Endothelial cell of umbilical vein (primary cell): ENCODE data around the gene CRYBG2. TPM values are rescaled to one million over a fixed set of nuclear protein-coding genes. Genes with fewer than 3 reads are reported as not detected.

ENCODE experiments used
- BruUV-seq: library from RNA; stranded (reverse); fragments of 400-500 nt; replicated peaks from 2 replicates; lab custom pipeline; 2021; lab: Mats Ljungman, UMichigan
- CTCF ChIA-PET: fragments of 300-600, 350-600 bp; sonication (Branson Sonifier 250); formaldehyde crosslinking; loops from one replicate; lab custom pipeline; 2021; ENCODE audit warnings: antibody characterized with exemption, inconsistent platforms; lab: Charles Lee
- POLR2A ChIA-PET: fragments of 300-600, 350-600 bp; sonication (Branson Sonifier 250); formaldehyde crosslinking; loops from one replicate; lab custom pipeline; 2021; ENCODE audit warnings: antibody characterized with exemption, inconsistent platforms; lab: Charles Lee
- DNase-seq: peaks from one replicate; pipeline ENCODE4 v3.0.0-alpha.2; 2011; ENCODE audit warnings: low read depth, low spot score
- FAIRE-seq: peaks from 2 replicates; lab custom pipeline; 2011; peaks lifted over from hg19 to GRCh38; lab: Jason Lieb, UNC
- H2AFZ ChIP-seq: 2 replicates; pipeline ENCODE4 v1.6.0; 2012; ENCODE audit warnings: low read depth, low read length, control low read depth, inconsistent platforms
- H3K27ac ChIP-seq: 2 replicates; pipeline ENCODE4 v1.5.1; 2011; ENCODE audit warnings: low read depth, mild to moderate bottlenecking, control low read depth, low read length, moderate library complexity; ENCODE audit not compliant: insufficient read depth
- H3K27me3 ChIP-seq, 2 experiments: 2 replicates each; pipeline versions ENCODE4 v1.6.0 to v1.6.1; 2011; ENCODE audit warnings: low read length in 2 of 2, mixed read lengths in 1 of 2; ENCODE audit not compliant: control insufficient read depth in 2 of 2, insufficient read depth in 2 of 2
- H3K36me3 ChIP-seq, 2 experiments: 2 replicates in 1 of 2; 3 replicates in 1 of 2; pipeline ENCODE4 v1.5.1; 2011; ENCODE audit warnings: low read length in 2 of 2, mild to moderate bottlenecking in 1 of 2, moderate library complexity in 1 of 2; ENCODE audit not compliant: control insufficient read depth in 2 of 2, insufficient read depth in 2 of 2; ENCODE audit errors: extremely low read depth in 1 of 2
- H3K4me1 ChIP-seq: 3 replicates; pipeline ENCODE4 v1.5.1; 2011; ENCODE audit warnings: mild to moderate bottlenecking, low read length; ENCODE audit not compliant: control insufficient read depth, insufficient read depth; ENCODE audit errors: extremely low read depth
- H3K4me2 ChIP-seq: 2 replicates; pipeline ENCODE4 v1.6.1; 2011; ENCODE audit warnings: low read length, control low read depth, mixed read lengths; ENCODE audit not compliant: insufficient read depth
- H3K4me3 ChIP-seq, 3 experiments: fragments of 200-600 bp in 1 of 3; sonication (generic), shearing (Covaris generic) in 1 of 3; replicated peaks in 1 of 3; 2 replicates each; pipeline ENCODE4 v1.5.1; 2011 to 2016; ENCODE audit warnings: control low read depth in 3 of 3, low read length in 3 of 3, mild to moderate bottlenecking in 2 of 3, inconsistent platforms in 1 of 3, low read depth in 1 of 3, moderate library complexity in 1 of 3; ENCODE audit not compliant: insufficient read depth in 1 of 3
- H3K79me2 ChIP-seq: 2 replicates; pipeline ENCODE4 v1.6.0; 2012; ENCODE audit warnings: low read length, inconsistent platforms; ENCODE audit not compliant: control insufficient read depth, insufficient read depth
- H3K9ac ChIP-seq: replicated peaks from 2 replicates; pipeline ENCODE3; 2011; ENCODE audit warnings: low read length, control low read depth; ENCODE audit not compliant: insufficient read depth; ENCODE audit errors: extremely low read depth
- H3K9me1 ChIP-seq: replicated peaks from 3 replicates; pipeline ENCODE4 v1.6.0; 2011; ENCODE audit warnings: mild to moderate bottlenecking, low read length; ENCODE audit not compliant: control insufficient read depth, insufficient read depth; ENCODE audit errors: extremely low read depth
- H3K9me3 ChIP-seq: replicated peaks from 2 replicates; pipeline ENCODE4 v1.5.1; 2012; ENCODE audit warnings: low read length, inconsistent platforms; ENCODE audit not compliant: control insufficient read depth, insufficient read depth
- H4K20me1 ChIP-seq: replicated peaks from 2 replicates; pipeline ENCODE3; 2011; ENCODE audit warnings: mild to moderate bottlenecking, low read length; ENCODE audit not compliant: control insufficient read depth, insufficient read depth; ENCODE audit errors: extremely low read depth
- FOS ChIP-seq: IDR thresholded peaks from 2 replicates; pipeline ENCODE4 v1.6.1; 2011; ENCODE audit warnings: mild to moderate bottlenecking, low read length, moderate library complexity, borderline replicate concordance; ENCODE audit not compliant: insufficient read depth
- POLR2A ChIP-seq: IDR thresholded peaks from 2 replicates; pipeline ENCODE4 v1.6.1; 2012; ENCODE audit warnings: low read depth, mild to moderate bottlenecking, control low read depth, low read length
- dilution Hi-C: fragments of 300-500 bp; cut with MboI; formaldehyde crosslinking; loops from one replicate; pipeline ENCODE4 v1.15.0; 2019; ENCODE audit warnings: low sequenced_read_pairs; ENCODE audit not compliant: extremely low pct_ligation_motif_present
- intact Hi-C: fragments of 100-400 bp; cut with micrococcal nuclease; formaldehyde crosslinking; loops from one replicate; pipeline ENCODE4 v1.10.0; 2022
- polyA plus RNA-seq, 4 experiments: library from polyadenylated mRNA; depleted of rRNA in 3 of 4; stranded (reverse) in 3 of 4; unstranded in 1 of 4; fragments of >200 nt; gene quantifications; 2 replicates each; pipeline versions ENCODE4 v1.2.1 to v1.2.3, GENCODE V29; 2011 to 2012; ENCODE audit warnings: missing spikeins in 1 of 4
- total RNA-seq: library from RNA; stranded (reverse); gene quantifications from 2 replicates; pipeline ENCODE4 v1.2.3, GENCODE V29; 2021

CRYBG2 gene
- total and polyA plus RNA-seq, 2 donors (not counting 3 experiments of a cell fraction or from before 2014, with no cell fraction given): not detected

DNA sequence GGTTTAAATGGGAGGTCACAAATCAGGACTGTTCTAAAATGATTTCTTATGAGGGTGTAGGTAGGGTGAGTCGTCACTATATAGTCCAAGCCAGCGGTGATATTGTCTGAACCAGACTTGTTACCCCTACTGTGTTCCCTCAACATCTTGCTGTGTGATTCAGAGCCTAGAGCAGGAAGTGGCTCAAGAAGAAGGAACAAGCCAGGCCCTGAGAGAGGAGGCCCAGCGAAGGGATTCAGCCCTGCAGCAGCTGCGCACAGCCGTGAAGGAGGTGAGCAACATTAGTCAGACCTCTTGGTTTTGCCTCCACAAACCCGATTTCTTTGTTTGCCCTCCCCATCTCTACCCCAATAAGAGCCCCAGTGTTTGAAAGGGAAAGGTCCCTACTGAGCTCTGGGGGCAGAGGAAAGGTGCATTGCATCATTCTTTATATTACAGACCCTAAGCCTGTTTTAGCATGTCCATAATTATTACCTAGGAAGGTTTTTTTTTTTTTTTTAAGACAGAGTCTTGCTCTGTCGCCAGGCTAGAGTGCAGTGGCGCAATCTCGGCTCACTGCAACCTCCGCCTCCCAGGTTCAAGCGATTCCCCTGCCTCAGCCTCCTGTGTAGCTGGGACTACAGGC lies 79.0 kb downstream of the CRYBG2 start:
- no peaks in the 10 kb centered on the region for H4K20me1 ChIP-seq
- TF ChIP-seq POLR2A (no peak), FOS (peak; percentile 8)
- no peaks in the 10 kb centered on the region for H3K27me3 ChIP-seq
- POLR2A ChIA-PET: no interaction called here
- no peak overlapping the region for H3K9ac ChIP-seq
- no peak for FAIRE-seq
- no TSS peak for BruUV-seq
- H3K4me3 ChIP-seq: no peak overlapping the region
- dilution Hi-C loops: no loop called here
- H3K9me3 ChIP-seq: no peaks in the 10 kb centered on the region
- H3K79me2 ChIP-seq: peaks cover 6% of the 10 kb centered on the region
- CTCF ChIA-PET: interaction anchor here (1.0 to 9.1 kb wide), 18 partner anchors 11 to 142 kb away, joined by 3 to 132 read pairs (median 6); partner anchors contain the start of genes CD52 and CEP85
- H3K36me3 ChIP-seq: peaks cover 3% of the 10 kb centered on the region in 2 experiments
- H3K27ac ChIP-seq: no peak overlapping the region
- peaks cover 31% of the 10 kb centered on the region for H3K4me1 ChIP-seq
- H3K4me2 ChIP-seq: no peak overlapping the region
- no peak overlapping the region for H2AFZ ChIP-seq
- DNase-seq: no peak
- intact Hi-C loops: loop anchor here (1.0 to 5.0 kb wide), 6 partner anchors 46 to 238 kb away; partner anchors contain the start of genes HMGN2 and ZNF593
- H3K9me1 ChIP-seq: no peaks in the 10 kb centered on the region

Other genes with a start within 250 kb of the CRYBG2 start
- gene PDIK1L, start 242.3 kb downstream of the CRYBG2 start, total RNA-seq: 5.6 and 8.0 TPM in 2 replicates
- 1.2 and 1.6 TPM in 2 replicates for gene PDIK1L, start 242.3 kb downstream of the CRYBG2 start, polyA plus RNA-seq
- 4.4 and 5.1 TPM in 2 replicates for gene FAM110D, start 195.1 kb downstream of the CRYBG2 start, total RNA-seq
- gene FAM110D, start 195.1 kb downstream of the CRYBG2 start, polyA plus RNA-seq: 2.6 and 3.8 TPM in 2 replicates
- not detected in 2 replicates for gene C1orf232, start 185.2 kb downstream of the CRYBG2 start, total RNA-seq
- gene C1orf232, start 185.2 kb downstream of the CRYBG2 start, polyA plus RNA-seq: not detected in 2 replicates
- gene ZNF593, start 184.2 kb downstream of the CRYBG2 start, total RNA-seq: 30.5 and 41.0 TPM in 2 replicates
- gene ZNF593, start 184.2 kb downstream of the CRYBG2 start, polyA plus RNA-seq: 71.0 and 108 TPM in 2 replicates
- not detected in 2 replicates for gene ZNF593OS, start 182.3 kb downstream of the CRYBG2 start, total RNA-seq
- not detected in 2 replicates for gene ZNF593OS, start 182.3 kb downstream of the CRYBG2 start, polyA plus RNA-seq
- not detected in 2 replicates for gene CNKSR1, start 176.6 kb downstream of the CRYBG2 start, total RNA-seq
- 0.19 and 0.22 TPM in 2 replicates for gene CNKSR1, start 176.6 kb downstream of the CRYBG2 start, polyA plus RNA-seq
- gene CATSPER4, start 163.5 kb downstream of the CRYBG2 start, total RNA-seq: not detected in 2 replicates
- gene CATSPER4, start 163.5 kb downstream of the CRYBG2 start, polyA plus RNA-seq: not detected in 2 replicates
- gene CEP85, start 119.9 kb downstream of the CRYBG2 start, total RNA-seq: 16.2 and 17.8 TPM in 2 replicates
- 15.2 and 16.1 TPM in 2 replicates for gene CEP85, start 119.9 kb downstream of the CRYBG2 start, polyA plus RNA-seq
- 337 and 344 TPM in 2 replicates for gene SH3BGRL3, start 74.0 kb downstream of the CRYBG2 start, total RNA-seq
- 233 and 305 TPM in 2 replicates for gene SH3BGRL3, start 74.0 kb downstream of the CRYBG2 start, polyA plus RNA-seq
- 11.9 and 15.6 TPM in 2 replicates for gene UBXN11, start 47.5 kb downstream of the CRYBG2 start, total RNA-seq
- gene UBXN11, start 47.5 kb downstream of the CRYBG2 start, polyA plus RNA-seq: 14.6 and 14.8 TPM in 2 replicates
- not detected in 2 replicates for gene CD52, start 36.2 kb downstream of the CRYBG2 start, total RNA-seq
- gene CD52, start 36.2 kb downstream of the CRYBG2 start, polyA plus RNA-seq: not detected in 2 replicates
- not detected in 2 replicates for gene ZNF683, start 18.6 kb upstream of the CRYBG2 start, total RNA-seq
- gene ZNF683, start 18.6 kb upstream of the CRYBG2 start, polyA plus RNA-seq: not detected in 2 replicates
- gene LIN28A, start 56.7 kb upstream of the CRYBG2 start, total RNA-seq: not detected in 2 replicates
- 0.10 and 0.11 TPM in 2 replicates for gene LIN28A, start 56.7 kb upstream of the CRYBG2 start, polyA plus RNA-seq
- 60.3 and 70.7 TPM in 2 replicates for gene DHDDS, start 78.2 kb upstream of the CRYBG2 start, total RNA-seq
- 44.3 and 51.3 TPM in 2 replicates for gene DHDDS, start 78.2 kb upstream of the CRYBG2 start, polyA plus RNA-seq
- gene HMGN2, start 118.3 kb upstream of the CRYBG2 start, total RNA-seq: 562 and 580 TPM in 2 replicates
- gene HMGN2, start 118.3 kb upstream of the CRYBG2 start, polyA plus RNA-seq: 183 and 240 TPM in 2 replicates
- gene RPS6KA1, start 175.6 kb upstream of the CRYBG2 start, total RNA-seq: 13.3 and 15.5 TPM in 2 replicates
- 6.7 and 7.2 TPM in 2 replicates for gene RPS6KA1, start 175.6 kb upstream of the CRYBG2 start, polyA plus RNA-seq